ENCODE measurements around the gene NUDCD3.

NUDCD3 gene

DNA sequence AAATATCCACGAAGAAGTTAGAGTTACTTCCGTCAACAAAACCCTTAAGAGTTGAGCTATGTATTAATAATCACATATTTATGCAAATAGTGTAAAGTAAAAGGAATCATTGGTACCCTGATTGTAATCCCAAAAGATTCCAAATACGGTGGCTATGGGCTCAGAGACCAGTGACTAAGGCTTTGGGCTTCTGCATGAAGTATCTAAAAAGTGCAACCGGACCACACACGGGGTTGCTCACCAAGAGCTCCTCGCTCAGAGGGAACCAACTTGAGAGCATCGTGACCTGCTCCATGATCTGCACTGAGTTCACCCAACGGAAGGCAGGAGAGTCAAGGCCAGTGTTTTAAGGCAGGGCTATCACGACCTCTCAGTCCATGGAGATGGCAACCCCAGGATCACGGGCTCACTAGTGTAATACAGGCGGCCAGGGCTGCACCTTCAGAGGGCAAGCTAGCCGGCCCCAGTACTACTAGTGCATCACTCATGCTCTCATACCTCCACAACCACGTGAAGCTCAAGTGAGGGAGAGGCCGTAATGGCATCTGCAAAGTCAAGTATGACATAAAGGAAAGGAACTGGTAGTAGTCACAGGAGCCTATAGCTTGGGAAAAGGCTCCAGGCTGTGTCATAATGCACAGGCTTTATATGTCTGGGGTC is 87.9 kb downstream of the NUDCD3 start:
- no peak for DNase-seq (ENCODE audit: low read depth in 3 of 3, low spot score in 1 of 3)

DNA sequence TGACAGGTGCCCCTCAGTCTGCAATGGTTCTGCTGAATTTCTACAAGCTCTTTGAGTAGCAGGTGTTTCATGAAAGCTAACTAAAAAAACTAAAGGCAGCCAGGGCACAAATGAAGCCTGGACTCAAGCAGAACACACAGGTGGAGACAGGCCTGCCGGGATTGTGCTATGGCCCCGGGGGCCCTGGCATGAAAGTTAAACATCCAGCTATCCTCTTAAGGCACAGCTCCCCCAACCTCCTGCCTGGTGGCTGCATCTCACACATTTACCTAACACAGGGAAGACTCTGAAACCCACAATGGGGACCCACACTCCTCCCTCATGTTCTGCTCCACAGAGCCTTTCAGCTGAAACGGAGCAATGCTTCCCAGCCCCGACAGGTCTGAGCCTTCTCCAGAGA is 88.8 kb downstream of the NUDCD3 start:
- no peak for DNase-seq (ENCODE audit: low read depth in 3 of 3, low spot score in 1 of 3)

DNA sequence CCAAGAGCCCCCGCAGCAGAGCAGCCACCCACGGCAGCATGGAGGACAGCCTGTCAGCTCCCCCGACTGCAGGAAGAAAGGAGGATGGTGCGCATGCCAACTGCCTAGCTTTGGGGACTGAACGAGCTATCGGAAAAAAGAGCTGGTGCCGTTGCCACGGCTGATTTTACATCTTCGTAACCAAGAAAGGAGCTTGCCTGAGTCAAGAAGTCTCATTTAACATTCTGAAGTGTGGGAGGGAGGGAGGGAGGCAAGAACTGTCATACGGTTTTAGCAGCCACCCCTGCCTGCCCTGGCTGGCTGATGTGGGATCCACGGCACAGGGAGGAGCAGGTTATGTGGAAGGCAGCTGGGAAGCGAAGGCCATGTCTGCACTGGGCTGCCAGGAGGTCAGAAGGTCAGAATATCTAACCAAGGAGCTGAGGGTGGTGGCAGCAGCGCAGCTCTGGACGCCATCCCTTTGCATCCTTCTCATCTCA is 90.4 kb downstream of the NUDCD3 start:
- no peak for DNase-seq (ENCODE audit: low read depth in 3 of 3, low spot score in 1 of 3)

DNA sequence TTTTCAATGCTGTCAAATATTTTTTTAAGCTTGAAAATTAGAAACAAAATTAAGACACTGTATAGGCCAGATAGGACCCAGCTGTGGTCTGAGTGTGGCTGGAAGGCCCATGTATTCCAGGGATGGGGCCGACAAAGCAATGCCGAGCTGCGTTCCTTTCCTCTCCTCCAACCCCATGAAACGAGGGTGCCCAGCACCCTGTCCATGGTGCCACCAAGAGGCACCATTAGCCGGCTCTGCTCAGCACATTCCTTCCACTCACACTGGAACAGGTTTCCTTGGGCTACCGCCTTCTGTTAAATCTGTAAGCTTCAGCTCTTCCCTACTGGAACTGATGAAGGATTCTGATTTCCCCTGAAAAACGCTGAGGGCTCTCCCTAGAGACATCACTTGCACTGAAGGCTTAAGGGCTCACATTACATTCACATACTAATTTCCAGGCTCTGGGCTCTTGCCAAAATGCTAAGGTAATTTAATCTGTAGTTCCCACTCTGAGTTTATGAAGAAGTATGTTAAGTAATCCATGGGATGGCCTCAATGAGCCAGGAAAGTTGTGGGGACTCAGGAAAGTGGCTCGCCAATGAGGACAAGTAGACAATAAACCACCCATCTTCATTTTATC is 91.4 kb downstream of the NUDCD3 start:
- no peak for DNase-seq (ENCODE audit: low read depth in 3 of 3, low spot score in 1 of 3)

DNA sequence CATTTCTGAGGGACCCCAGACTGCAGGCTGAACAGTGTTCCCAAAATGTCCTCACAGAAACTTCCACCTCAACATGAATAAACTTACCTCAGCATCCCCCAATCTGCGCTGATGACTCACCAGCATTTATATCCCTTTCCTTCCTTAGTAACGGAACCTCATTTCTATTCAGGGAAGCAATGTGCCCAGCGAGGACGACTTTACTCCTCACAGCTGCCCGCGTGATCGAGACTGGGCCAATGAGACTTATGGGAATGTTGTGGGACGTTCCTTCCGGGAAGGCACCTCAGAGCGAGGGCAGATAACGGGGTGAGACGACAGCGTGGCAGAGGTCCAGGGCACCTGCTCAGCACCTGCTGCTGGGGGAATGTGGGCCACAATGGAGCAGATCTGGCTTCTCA is 91.9 kb downstream of the NUDCD3 start:
- no peak for DNase-seq (ENCODE audit: low read depth in 3 of 3, low spot score in 1 of 3)

DNA sequence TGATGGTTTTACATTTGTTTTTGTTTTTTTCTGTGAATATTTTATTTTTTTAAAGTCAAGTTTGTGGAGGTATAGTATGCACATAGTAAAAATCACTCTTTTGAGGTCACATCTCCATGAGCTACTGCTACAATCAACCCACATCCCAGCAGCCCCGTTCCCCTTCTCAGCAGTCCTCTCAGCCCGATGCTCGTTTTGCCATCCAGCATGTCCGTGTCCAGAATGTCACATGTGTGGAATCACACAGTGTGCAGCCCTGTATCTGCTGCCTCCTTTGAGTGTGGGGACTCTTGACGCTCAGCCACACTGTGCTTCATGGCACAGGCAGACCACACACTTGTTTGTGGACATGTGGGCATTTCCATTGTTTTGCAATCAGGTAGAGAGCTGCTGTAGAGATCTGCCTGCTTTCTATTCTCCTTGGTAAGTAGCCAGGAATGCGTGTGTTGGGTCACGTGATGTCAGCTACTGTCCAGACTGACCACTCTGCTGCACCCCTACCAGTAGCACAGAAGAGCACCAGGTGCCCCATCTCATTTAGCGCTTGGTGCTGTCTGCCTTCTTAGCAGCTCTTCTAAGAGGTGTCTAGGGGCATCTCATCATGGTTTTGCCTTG is 93.4 kb downstream of the NUDCD3 start:
- no peak for DNase-seq (ENCODE audit: low read depth in 3 of 3, low spot score in 1 of 3)

DNA sequence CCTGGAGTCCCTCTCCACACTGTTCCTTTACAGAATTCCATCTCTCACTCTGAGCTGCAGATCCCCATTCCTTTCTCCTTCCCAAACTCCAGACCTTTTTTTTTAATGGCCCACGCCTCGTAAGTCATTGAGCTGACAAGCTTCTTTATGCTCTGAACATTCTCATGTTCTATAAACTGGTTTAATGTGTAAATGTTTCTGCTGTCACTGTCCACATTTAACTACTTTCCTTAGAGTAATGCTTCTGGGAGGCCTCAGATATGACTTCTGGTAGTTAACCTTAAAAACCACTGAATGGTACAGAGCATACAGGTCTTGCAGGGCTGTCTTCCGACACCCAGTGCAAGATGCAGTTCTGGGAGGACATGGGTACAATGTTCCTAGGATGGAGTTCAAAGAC is 94.0 kb downstream of the NUDCD3 start:
- no peak for DNase-seq (ENCODE audit: low read depth in 3 of 3, low spot score in 1 of 3)

DNA sequence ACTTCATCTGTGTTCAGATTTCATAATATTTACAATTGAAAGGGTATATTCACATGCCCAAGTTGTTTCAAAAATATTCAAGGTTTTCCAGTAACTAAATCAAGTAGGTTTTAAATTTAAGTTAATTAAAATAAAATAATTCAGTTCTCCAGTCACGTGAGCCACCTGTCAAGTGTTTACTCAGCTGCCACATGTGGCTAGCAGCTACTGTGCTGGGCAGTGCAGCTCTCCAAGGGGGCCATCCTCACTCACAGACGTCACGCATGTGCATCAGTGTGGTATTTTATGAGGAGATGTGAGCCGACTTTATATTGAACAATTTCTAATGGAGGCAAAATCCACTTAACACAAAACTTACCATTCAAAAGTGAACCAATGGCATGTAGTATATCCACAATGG is 95.4 kb downstream of the NUDCD3 start:
- DNase-seq (ENCODE audit: low read depth in 3 of 3, low spot score in 1 of 3) = no peak

DNA sequence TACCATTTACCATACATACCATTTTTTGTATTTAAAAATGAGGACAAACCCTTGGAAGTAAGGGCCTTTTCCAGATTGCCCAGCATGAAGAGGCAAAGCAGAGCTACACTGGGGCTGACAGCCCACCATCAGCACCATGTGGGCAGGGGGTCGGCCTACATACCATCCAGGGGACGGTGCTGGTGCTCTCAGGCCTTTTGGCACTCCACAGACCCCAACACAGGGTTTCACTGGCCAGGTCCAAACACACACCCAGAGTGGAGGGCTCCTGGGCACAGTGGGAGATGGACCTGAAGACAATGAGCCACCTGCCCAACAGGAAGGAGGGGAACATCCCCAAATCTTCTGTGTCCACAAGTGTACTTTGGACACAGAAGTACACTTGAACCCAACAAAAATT is 95.8 kb downstream of the NUDCD3 start:
- no peak for DNase-seq (ENCODE audit: low read depth in 3 of 3, low spot score in 1 of 3)

DNA sequence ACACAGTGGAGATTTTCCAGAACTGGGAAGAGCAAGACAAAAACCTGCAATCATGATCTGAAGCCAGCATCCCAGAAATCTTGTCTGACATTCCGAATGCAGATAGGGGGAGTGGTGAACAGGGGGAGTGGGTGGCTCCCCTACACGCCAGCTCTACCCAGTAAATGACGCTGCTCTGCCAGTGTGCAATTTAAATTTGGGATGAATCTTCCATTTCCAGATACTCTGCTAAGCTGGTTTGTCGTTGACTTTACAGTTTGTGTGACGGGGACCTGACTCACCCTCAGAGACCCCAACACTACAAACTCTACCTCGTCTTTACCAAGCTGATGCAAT is 96.4 kb downstream of the NUDCD3 start:
- DNase-seq (ENCODE audit: low read depth in 3 of 3, low spot score in 1 of 3) = no peak

DNA sequence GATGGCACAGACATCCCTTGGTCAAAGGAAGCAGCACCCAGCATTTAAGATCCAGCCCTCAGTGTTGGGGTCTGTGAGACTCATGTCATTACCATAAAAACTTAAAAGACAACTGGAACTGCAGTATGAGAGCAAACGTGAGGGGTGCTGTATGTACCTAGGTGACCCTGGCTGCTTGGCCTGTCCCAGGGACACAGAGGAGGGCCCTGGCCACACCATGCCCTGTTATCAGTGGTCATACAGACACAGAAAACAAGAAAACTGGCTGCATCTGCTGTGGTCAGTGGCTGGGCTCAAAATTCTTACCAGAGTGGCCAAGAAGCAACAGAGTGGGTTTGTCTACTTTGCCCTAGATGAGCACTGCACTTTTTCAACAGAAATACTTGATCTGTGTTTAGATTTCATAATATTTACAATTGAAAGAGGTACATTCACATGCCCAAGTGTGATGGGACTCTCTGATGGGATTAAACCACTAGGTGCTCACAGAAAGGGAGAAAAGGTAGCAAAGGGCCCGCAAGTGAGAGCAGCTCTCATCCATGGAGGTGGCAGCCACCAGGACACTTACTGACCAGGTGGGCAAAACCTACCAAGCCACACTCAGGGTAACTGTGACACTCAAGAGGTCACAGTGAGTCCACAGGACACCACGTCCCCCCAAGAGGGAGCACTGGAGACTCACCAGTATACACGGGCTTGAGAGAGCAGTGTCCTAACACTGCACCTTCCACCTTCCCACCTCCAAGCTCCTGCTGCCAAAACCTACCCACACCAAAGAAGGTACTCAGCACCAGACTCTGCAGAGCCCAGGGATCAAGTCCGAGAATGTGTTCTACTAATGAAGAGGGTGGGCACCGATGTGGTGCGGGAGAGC is 97.0 kb downstream of the NUDCD3 start:
- no peak for DNase-seq (ENCODE audit: low read depth in 3 of 3, low spot score in 1 of 3)

DNA sequence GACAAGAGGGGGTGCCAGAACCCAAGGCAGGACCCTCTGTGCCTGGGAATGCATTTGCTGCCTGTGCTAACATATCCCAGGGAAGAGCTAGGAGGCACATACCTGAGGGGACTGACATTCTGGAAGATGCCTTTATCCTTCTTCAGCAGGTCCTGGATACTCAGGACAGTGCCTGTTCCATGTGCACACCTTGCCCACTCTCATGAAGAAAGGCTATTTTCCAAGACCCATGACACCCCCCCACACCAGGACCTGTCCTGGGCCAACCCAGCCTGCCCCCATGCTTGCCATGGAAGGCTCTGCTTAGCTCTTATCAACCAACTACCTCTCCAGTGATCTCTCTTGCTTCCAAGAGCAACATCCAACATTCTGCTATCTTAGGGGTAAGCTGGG is 97.8 kb downstream of the NUDCD3 start:
- DNase-seq (ENCODE audit: low read depth in 3 of 3, low spot score in 1 of 3) = no peak

DNA sequence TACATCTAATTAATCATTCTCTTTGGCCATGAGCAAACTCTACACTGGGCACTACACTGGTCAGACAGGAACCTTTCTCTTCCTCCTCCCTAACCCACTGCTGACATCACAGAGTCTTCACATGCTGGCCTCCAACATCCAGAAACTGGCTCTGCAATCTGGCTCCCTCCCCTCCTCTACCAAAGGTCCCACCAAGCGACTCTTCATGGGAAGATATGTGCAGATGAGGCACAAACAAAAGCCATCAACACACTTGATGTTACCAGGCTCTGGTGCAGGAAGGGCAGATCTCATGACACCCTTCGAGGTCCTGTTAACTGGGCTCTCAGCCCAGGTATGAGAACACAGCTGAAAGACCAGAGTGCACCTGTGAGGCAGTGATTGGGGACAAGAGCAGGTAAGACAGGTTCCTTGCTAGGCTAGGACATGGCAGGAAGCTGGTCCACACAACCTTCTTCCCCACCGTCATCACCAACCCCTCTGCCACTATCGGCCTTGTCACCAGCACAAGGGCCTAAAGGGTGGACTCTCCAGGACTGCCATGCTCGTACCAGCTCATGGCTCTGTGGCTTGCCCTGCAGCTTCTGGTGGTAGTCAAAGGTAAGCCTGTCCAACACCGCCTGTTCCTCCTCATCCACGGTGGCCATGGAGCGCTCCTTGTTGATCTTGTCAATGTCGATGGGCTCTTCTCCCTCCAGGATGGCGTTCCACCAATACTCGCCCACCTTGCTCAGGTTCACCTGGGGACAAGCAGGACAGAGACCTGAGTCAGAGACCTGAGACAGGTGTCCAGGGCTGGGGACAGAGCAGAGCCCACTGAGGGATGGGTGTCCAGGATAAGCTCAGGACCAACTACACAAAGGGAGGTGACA is 98.5 kb downstream of the NUDCD3 start:
- no peak for DNase-seq (ENCODE audit: low read depth in 3 of 3, low spot score in 1 of 3)

DNA sequence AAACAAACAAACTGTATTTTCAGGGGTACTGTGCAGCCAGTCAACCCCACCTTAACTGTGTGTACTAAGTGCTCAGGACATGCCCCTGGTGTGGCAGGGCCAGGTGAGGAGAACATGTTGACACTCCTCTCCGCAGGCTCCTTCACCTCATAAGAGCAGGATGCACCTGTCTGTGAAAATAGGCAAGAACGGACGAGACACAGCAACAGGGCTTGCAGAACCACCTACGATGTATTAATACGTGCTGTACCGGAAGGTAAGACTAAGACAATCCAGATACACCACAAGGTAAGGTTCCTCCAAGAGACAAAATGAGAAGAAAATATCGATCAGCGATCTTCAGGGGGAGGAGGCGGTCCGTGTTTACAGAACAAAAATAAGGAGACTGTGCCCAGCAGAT is 99.3 kb downstream of the NUDCD3 start:
- DNase-seq (ENCODE audit: low read depth in 3 of 3, low spot score in 1 of 3) = no peak

DNA sequence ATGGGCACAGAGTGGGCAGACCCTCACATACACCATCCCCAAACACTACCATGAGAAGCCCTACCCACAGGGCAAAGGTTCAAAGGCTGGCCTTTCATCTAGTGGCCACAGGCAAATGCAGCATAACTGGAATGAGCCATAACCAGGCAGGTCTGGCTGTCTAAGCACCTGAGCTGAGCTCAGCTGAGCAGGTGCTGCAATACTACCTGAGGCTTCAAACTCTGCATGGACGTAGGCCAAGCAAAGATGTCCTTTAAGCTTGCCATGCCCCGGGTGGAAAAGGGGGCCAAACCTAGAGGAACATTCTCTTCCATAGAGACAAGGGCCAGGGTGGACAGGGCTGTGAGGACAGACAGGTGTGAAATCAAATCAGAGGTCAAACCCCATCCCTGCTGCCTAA is 99.8 kb downstream of the NUDCD3 start:
- no peak for DNase-seq (ENCODE audit: low read depth in 3 of 3, low spot score in 1 of 3)

DNA sequence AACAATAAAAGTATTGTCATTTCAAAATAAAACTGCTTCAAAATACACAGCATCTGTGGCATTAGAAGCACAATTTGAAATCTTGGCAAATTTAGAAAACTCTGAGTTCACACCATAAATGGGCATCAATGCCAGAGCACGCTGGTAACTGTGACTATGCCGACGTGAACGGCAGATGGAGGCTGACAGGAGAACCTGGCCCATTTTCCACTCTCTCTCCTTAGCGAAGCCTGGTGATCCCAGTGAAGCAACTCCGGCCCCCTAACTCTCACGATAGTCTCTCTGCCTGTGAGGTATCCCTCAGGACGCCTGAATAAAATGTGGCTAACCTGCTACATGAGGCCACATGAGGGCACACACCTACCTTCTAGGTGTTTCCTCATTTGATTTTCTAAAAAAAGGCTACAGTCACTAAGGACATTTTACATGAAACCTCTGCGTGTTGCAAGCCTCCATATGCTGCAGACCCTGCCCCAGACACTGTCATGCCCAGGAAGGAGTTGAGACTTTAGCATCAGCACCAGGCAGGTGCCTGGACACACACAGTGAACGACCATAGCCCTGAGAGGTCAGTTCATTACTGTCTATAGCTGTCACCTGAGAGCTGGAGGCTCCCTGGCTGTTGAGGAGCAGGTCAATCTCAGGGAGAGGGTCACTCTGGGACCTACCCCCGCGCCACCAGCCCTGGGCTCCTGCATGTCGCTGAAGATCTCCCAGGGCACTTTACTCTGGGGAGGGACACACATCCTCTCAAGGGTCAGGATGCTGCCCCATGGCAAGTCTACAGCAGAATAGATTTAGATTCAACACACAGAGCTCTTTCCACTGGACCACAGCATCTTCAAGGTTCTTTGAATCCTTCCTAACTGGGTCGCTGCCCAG is 102.1 kb downstream of the NUDCD3 start:
- no peak for DNase-seq (ENCODE audit: low read depth in 3 of 3, low spot score in 1 of 3)

DNA sequence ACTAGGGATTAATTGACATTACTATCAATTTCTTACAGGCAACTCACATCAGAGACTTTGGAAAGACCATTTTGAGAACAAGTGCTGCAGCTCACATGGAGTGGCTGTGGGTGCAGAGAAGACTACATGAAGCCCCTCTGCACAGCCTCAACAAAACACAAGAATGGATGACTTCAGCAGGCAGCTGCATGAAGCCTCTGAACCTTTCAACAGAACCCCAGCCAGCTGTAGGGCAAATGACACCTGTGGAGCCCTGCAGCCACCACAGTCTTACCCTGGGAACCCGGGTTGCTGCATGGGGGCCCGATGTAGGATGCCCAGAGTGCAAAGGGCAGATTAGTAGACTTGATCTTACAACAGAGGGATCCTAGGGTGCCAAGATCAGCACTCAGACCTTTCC is 103.1 kb downstream of the NUDCD3 start:
- DNase-seq (ENCODE audit: low read depth in 3 of 3, low spot score in 1 of 3) = no peak

DNA sequence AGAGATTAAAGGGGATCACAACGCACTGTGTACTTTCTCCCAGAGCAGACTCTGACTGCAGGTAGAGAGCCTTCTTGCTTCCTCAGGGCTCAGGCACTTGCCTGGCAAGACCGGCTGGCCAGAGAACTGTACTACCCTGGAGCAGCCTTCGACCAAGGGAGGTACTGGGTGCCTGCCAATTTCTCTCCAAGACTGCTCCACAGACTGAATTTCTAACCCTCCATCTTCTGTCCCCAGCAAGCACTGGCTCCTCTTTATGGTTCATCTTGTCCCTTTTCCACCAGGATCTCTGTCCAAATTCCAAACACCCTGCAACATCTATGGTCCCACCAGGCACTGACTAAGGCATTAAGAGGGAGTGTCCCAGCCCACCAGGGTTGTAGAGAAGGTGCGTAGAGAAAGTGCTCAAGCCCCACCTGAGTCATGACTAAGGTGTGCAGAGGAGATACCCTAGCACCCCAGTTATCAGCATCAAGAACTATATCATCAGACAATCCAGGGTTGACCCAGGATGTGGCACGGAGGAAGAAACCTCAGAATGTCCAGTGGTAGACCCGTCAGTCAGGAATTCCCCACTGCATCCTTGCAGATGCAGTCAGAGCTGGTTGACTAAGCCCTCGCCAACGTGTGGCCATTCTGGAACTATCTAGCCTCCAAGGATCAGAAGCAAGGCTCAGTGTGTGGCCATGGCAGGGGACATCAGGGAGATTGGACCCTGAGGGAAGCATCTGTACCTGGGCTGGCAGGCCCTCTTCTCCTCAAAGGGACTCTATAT is 104.1 kb downstream of the NUDCD3 start:
- no peak for DNase-seq (ENCODE audit: low read depth in 3 of 3, low spot score in 1 of 3)

DNA sequence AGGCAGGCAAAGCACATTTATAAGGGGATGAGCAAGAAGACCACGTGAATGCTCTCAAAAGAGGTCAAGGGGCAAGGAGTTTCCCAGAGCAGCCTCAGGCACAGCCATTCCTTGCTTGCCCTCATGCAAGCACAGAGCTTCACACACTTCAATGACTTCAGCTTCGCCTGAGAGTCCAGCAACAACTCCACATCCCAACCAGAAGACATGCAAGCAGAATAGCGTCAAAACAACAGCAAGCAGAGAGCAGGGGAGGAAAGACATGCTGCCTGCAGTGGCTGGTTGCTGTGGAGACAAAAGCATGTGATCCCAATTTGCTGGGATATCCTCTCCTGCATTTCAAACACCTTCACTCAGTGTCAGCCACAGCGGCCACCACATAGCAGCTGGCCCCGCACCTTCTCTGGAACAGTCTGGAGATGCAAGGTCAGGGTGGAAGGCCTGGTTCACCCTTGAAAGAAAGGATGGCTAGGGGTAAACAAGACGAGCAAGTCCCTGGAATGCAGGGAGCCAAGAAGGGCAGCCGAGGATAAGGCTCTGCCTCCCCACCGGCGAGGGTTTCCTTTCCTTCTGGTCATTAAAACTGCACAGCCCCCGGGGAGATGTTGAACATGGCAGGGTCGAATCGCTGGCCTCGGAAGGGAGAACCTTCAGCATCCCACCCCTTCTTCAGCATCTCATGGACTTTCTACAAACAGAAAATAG is 104.9 kb downstream of the NUDCD3 start:
- DNase-seq (ENCODE audit: low read depth in 3 of 3, low spot score in 1 of 3) = no peak

Measured in stimulated activated CD4-positive, alpha-beta T cell treated with anti-CD3 and anti-CD28 coated beads, TNF-alpha, amount 100 ng/mL, for 1 hour (primary cell).